GM12878 (cell line): ENCODE results near the gene RAB3B. TPM values are rescaled to one million over a fixed set of nuclear protein-coding genes. Genes with fewer than 3 reads are reported as not detected.
A peak's percentile ranks its signal among the peaks of the same experiment; 100 is the strongest.

Experiments used
- ASH2L ChIP-seq: fragments of 300-600, 200-600 bp; sonication (generic); IDR thresholded peaks from 2 replicates; pipeline ENCODE4 v1.6.1; 2017; ENCODE audit warnings: low read depth, mild to moderate bottlenecking, borderline replicate concordance
- BMI1 ChIP-seq: fragments of 450-650 bp; IDR thresholded peaks from 2 replicates; pipeline ENCODE4 v1.6.1; 2016; ENCODE audit warnings: mild to moderate bottlenecking, moderate library complexity, borderline replicate concordance
- CHD1 ChIP-seq: IDR thresholded peaks from 2 replicates; pipeline ENCODE4 v1.6.1; 2012; ENCODE audit warnings: low read depth, low read length, improper control_type of control experiment
- CTCF ChIP-seq, 3 experiments: IDR thresholded peaks in 2 of 3; conservative IDR thresholded peaks in 1 of 3; 2 replicates each; pipeline ENCODE4 v1.5.1; 2011; ENCODE audit warnings: low read depth in 3 of 3, low read length in 3 of 3, mild to moderate bottlenecking in 3 of 3, control low read depth in 2 of 3, moderate library complexity in 2 of 3, inconsistent platforms in 1 of 3, mixed read lengths in 1 of 3; ENCODE audit not compliant: control insufficient read depth in 2 of 3, insufficient read depth in 1 of 3; ENCODE audit errors: extremely low read depth in 1 of 3
- ESRRA ChIP-seq: IDR thresholded peaks from 2 replicates; pipeline ENCODE4 v1.6.1; 2012; ENCODE audit warnings: mild to moderate bottlenecking, low read length, improper control_type of control experiment
- GATAD2B ChIP-seq: fragments of 450-650 bp; conservative IDR thresholded peaks from 2 replicates; pipeline ENCODE4 v1.6.1; 2017; ENCODE audit warnings: low read depth, mild to moderate bottlenecking, moderate library complexity
- IKZF2 ChIP-seq, 2 experiments: fragments of 450-650 bp; IDR thresholded peaks; 2 replicates each; pipeline ENCODE4 v1.6.1; 2017; ENCODE audit warnings: mild to moderate bottlenecking in 2 of 2, moderate library complexity in 2 of 2
- MEF2A ChIP-seq: IDR thresholded peaks from 2 replicates; pipeline ENCODE4 v1.6.1; 2011; ENCODE audit warnings: low read depth, mild to moderate bottlenecking, low read length, moderate library complexity; ENCODE audit not compliant: insufficient read depth
- MXI1 ChIP-seq: fragments of 150-350 bp; IDR thresholded peaks from 2 replicates; pipeline ENCODE4 v1.6.1; 2011; ENCODE audit warnings: low read depth, mild to moderate bottlenecking, inconsistent platforms, low read length, improper control_type of control experiment
- NBN ChIP-seq: fragments of 450-650 bp; IDR thresholded peaks from 2 replicates; pipeline ENCODE4 v1.6.1; 2016
- NFIC ChIP-seq: IDR thresholded peaks from 2 replicates; pipeline ENCODE4 v1.6.1; 2012; ENCODE audit warnings: low read depth, mild to moderate bottlenecking, inconsistent platforms, low read length, moderate library complexity
- NKRF ChIP-seq: fragments of 450-650 bp; conservative IDR thresholded peaks from 2 replicates; pipeline ENCODE4 v1.6.1; 2017; ENCODE audit warnings: mild to moderate bottlenecking, moderate library complexity
- PAX5 ChIP-seq: IDR thresholded peaks from 2 replicates; pipeline ENCODE4 v1.6.1; 2011; ENCODE audit warnings: low read depth, low read length, borderline replicate concordance
- POLR2A ChIP-seq: IDR thresholded peaks from 2 replicates; pipeline ENCODE4 v1.6.1; 2011; ENCODE audit warnings: low read depth, mild to moderate bottlenecking, low read length
- SREBF1 ChIP-seq: IDR thresholded peaks from 2 replicates; pipeline ENCODE4 v1.6.1; 2012; ENCODE audit warnings: mild to moderate bottlenecking, low read length
- TCF3 ChIP-seq: IDR thresholded peaks from 2 replicates; pipeline ENCODE4 v1.6.1; 2012; ENCODE audit warnings: low read depth, mild to moderate bottlenecking, low read length, borderline replicate concordance; ENCODE audit not compliant: insufficient read depth
- ZBTB11 ChIP-seq: fragments of 450-650 bp; formaldehyde crosslinking; IDR thresholded peaks from 2 replicates; pipeline ENCODE4 v1.5.0; 2022; ENCODE audit warnings: mild to moderate bottlenecking, missing genetic modification characterization
- polyA plus RNA-seq, 11 experiments: library from polyadenylated mRNA; depleted of rRNA in 4 of 11; unstranded in 6 of 11; stranded (reverse) in 5 of 11; fragments of >200 nt; fragmentation: Nextera tagmentation in 4 of 11; fragmentation: Illumina TruSeq in 1 of 11; extraction: Ambion mirVana in 4 of 11; extraction: Trizol in 1 of 11; gene quantifications; 1 replicate in 1 of 11; 2 replicates in 10 of 11; pipeline versions ENCODE4 v1.2.1 to v1.2.3, GENCODE V29; 2011 to 2016; ENCODE audit warnings: inconsistent platforms in 2 of 11, missing spikeins in 2 of 11, low read depth in 1 of 11
- total RNA-seq, 4 experiments: library from RNA; depleted of rRNA in 3 of 4; stranded (reverse); fragments of >200 nt in 3 of 4; fragmentation: Illumina TruSeq in 1 of 4; extraction: Trizol in 1 of 4; gene quantifications; 2 replicates each; pipeline versions ENCODE4 v1.2.1 to v1.2.3, GENCODE V29; 2013 to 2021

Gene RAB3B
- total and polyA plus RNA-seq, 10 of the 15 experiments (the other 5 are each of a cell fraction or from before 2014, with no cell fraction given), result 0.05 to 0.32 (median 0.24) TPM

GRCh38 chr1:52002038-52002917 lies 11.8 kb upstream of the RAB3B start (continued):
- TF ChIP-seq NKRF (no peak), CHD1 (no peak), GATAD2B (no peak), ZBTB11 (no peak), NFIC (no peak), POLR2A (no peak), TCF3 (no peak), CTCF (IDR thresholded peaks at IDR 0.05 in 2 of 3, conservative IDR thresholded peaks at IDR 0.05 in 1 of 3; ENCODE audit: control insufficient read depth in 2 of 3, extremely low read depth in 1 of 3, insufficient read depth in 1 of 3, low read depth in 3 of 3, low read length in 3 of 3) (peak; percentile 85 to 95 (median 92)), BMI1 (no peak), PAX5 (no peak), IKZF2 (IDR thresholded peaks at IDR 0.05) (no peak), NBN (0 out of 2 replicates have a peak, but pooled peaks have one; percentile 18), ASH2L (no peak), ESRRA (no peak), MEF2A (0 out of 2 replicates have a peak, but pooled peaks have one; percentile 31), SREBF1 (no peak), MXI1 (0 out of 2 replicates have a peak, but pooled peaks have one; percentile 16)
